ENCODE data around the gene RNF151.
"Not testable (repeated sequence)": the region's sequence is repeated elsewhere in the genome, so short reads cannot be mapped to it uniquely, and the experiment has no call there.

RNF151 gene

DNA sequence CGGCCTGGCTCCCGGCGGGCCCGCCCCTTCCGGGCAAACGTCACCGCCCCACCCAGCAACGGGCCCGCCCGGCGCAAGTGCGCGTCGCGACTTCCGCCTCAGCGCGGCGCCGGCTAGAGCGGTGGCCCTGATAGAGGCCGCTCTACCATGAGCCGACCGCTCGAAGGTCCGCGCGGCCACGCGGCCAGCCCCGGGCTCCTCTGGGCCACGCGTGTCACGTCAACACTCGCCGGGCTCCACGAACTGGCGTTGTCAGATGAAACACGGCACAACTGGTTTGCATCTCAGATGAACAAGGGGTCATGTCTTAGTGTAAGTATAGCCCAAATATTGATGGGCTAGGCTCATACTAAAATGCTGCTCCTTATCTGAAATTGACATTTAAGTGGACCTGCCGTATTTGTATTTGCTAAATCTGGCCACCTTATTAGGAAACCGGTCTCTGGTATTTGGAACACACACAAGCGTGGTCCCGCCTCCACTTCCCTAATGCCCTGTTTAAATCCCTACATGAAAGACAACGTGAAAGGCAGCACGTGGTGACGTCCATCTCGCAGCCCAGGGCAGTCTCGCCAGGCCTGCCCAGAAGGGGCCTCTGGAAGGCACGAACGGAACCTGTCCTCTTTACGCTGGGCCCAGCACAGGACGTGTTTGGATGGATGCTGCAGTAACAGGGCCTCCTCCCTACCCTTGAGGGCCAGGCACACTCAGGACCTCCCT lies 43.3 kb downstream of the RNF151 start, which contains the start of gene ZNF598:
Gene ZNF598, minus strand, starts transcription at position 31 of the 720 bp plus-strand sequence.
- peak; percentile 60 to 89 for DNase-seq

DNA sequence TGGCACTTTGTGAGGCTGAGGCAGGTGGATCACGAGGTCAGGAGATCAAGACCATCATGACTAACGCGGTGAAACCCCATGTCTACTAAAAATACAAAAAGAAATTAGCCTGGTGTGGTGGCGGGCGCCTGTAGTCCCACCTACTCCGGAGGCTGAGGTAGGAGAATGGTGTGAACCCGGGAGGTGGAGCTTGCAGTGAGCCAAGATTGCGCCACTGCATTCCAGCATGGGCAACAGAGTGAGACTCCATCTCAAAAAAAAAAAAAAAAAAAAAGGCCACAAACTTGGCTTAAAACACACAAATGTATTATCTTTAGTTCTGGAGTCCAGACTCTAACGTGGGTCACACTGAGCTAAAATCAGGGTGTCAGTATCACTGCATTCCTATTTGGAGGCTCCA lies 45.1 kb downstream of the RNF151 start:
- not testable (repeated sequence) for DNase-seq

DNA sequence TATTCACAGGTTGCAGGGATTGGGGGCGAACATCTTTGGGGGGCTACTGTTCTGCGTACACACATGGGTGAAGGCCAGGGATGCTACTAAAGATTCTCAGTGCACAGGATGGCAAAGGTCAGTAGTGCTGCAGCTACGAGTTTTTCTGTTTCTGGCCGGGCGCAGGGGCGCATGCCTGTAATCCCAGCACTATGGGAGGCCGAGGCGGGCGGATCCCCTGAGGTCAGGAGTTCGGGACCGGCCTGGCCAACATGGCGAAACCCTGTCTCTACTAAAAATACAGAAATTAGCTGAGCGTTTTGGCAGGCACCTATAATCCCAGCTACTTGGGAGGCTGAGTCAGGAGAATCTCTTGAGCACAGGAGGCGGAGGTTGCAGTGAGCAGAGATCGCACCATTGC lies 46.9 kb downstream of the RNF151 start:
- no peak for DNase-seq

DNA sequence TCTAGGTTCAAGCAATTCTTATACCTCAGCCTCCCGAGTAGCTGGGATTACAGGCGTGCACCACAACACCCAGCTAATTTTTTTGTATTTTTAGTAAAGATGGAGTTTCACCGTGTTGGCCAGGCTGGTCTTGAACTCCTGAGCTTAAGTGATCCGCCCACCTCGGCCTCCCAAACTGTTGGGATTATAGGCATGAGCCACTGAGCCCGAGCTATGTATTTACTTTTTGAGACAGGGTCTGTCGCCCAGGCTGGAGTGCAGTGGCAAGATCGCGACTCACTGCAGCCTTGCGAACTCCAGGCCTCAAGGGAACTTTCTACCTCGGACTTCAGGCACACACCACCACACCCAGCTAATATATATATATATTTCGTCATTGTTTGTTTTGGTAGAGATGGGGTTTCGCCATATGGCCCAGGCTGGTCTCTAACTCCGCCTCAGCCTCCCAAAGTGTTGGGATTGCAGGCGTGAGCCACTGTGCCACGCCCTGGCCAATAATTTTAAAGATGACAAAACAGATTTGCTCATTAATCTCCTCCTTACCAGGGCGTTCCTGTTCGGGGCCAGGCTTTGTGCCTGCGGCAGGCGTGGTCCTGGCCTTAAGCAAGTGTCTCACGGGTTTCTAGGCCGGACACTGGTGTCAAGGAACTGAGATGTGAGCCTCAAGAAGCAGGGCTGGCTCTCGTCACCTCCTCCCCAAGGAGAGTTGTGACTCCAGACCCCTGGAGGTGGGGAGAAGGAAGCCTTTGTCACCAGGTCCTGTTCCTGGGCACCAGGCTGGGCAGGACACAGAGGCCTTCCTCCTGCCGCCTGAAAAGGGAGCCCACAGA lies 48.7 kb downstream of the RNF151 start:
- no peak for DNase-seq

DNA sequence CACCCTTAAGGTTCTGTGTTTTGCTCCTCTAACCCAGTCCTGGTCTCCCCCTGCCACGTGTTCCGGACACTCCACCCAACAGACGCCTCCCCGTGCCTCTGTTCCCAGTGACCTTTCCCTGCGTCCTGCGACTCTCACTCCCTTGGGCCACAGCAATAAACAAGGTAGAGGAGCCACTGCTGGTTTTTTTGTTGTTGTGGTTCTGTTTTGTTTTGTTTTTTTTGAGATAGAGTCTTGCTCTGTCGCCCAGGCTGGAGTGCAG lies 49.2 kb downstream of the RNF151 start:
- no peak for DNase-seq

DNA sequence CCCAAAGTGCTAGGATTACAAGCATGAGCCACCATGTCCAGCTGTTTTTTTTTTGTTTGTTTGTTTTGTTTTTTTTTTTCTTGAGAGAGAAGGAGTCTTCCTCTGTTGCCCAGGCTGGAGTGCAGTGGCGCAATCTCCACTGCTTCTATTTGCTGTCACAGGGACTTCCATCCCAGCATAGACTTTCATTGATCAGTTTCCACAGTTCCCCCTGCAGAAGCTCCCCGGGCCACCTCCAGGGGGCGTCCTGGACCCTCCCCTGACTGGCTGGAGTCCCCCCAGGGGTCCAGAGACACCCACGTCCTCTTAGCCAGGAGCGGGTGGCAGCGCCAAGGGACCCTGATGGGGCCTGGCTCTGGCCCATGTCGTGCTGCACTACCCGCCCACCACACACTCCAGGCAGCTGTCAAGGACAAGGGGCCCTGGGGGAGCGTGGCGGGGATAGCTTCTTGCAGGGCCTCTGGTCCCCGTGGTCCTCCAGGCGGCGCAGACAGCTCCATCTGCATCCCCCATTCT lies 49.8 kb downstream of the RNF151 start:
- no peak for DNase-seq

Measured in NCI-H446 (cell line).